NCI-H748 treated with DMSO at 0.1 percent for 48 hours (cell line): ENCODE measurements around the gene USP44.

Experiments used
- DNase-seq: peaks from one replicate; lab custom pipeline; 2025; lab: John Stamatoyannopoulos, UW

USP44 gene

GRCh38 chr12:95548539-95549391 lies 2.5 kb downstream of the USP44 start:
- peak; percentile 20 for DNase-seq

GRCh38 chr12:95548056-95548538 lies 3.2 kb downstream of the USP44 start:
- no peak for DNase-seq

- no peak for DNase-seq
Observed at GRCh38 chr12:95547522-95548055, 3.7 kb downstream of the USP44 start.

GRCh38 chr12:95546491-95546813 lies 4.8 kb downstream of the USP44 start:
- no peak for DNase-seq

- peak; percentile 97 for DNase-seq
Observed at GRCh38 chr12:95545731-95546490, 5.4 kb downstream of the USP44 start.

GRCh38 chr12:95545303-95545702 lies 6.0 kb downstream of the USP44 start:
- DNase-seq, result no peak

GRCh38 chr12:95544756-95545155 lies 6.5 kb downstream of the USP44 start:
- DNase-seq, result no peak

GRCh38 chr12:95543305-95543704 lies 8.0 kb downstream of the USP44 start:
- DNase-seq, result no peak

GRCh38 chr12:95541436-95541835 lies 9.8 kb downstream of the USP44 start:
- no peak for DNase-seq

- no peak for DNase-seq
Observed at GRCh38 chr12:95538656-95539055, 12.6 kb downstream of the USP44 start.

GRCh38 chr12:95538006-95538405 lies 13.3 kb downstream of the USP44 start:
- DNase-seq, result no peak

- DNase-seq, result no peak
Observed at GRCh38 chr12:95533985-95534384, 17.3 kb downstream of the USP44 start.

- no peak for DNase-seq
Observed at GRCh38 chr12:95532851-95533250, 18.4 kb downstream of the USP44 start.

- DNase-seq, result no peak
Observed at GRCh38 chr12:95529693-95530225, 21.5 kb downstream of the USP44 start.

GRCh38 chr12:95528431-95528830 lies 22.8 kb downstream of the USP44 start:
- no peak for DNase-seq

- DNase-seq, result no peak
Observed at GRCh38 chr12:95522692-95523091, 28.6 kb downstream of the USP44 start.

GRCh38 chr12:95520816-95521215 lies 30.5 kb downstream of the USP44 start:
- no peak for DNase-seq

GRCh38 chr12:95518944-95519343 lies 32.3 kb downstream of the USP44 start:
- no peak for DNase-seq

- DNase-seq, result no peak
Observed at GRCh38 chr12:95517246-95517645, 34.0 kb downstream of the USP44 start.

GRCh38 chr12:95516757-95517156 lies 34.5 kb downstream of the USP44 start:
- no peak for DNase-seq

- DNase-seq, result no peak
Observed at GRCh38 chr12:95515197-95515596, 36.1 kb downstream of the USP44 start.

GRCh38 chr12:95513599-95513998 lies 37.7 kb downstream of the USP44 start:
- DNase-seq, result no peak

GRCh38 chr12:95511977-95512376 lies 39.3 kb downstream of the USP44 start:
- DNase-seq, result no peak
